Retinal pigment epithelial cell (primary cell): Measurements from ENCODE around the gene PPP2R5C.

Source experiments
- DNase-seq: peaks from one replicate; pipeline ENCODE4 v3.0.0-alpha.2; 2010; ENCODE audit warnings: low read depth
- H3K4me3 ChIP-seq: 2 replicates; pipeline ENCODE4 v1.5.1; 2011; ENCODE audit warnings: mild to moderate bottlenecking, low read length, control low read depth, moderate library complexity
- TF ChIP-seq, protein P1 (sequence below): conservative IDR thresholded peaks from 2 replicates; pipeline ENCODE4 v1.5.1; 2011; ENCODE audit warnings: low read depth, low read length, control low read depth, inconsistent platforms

PPP2R5C gene

DNA sequence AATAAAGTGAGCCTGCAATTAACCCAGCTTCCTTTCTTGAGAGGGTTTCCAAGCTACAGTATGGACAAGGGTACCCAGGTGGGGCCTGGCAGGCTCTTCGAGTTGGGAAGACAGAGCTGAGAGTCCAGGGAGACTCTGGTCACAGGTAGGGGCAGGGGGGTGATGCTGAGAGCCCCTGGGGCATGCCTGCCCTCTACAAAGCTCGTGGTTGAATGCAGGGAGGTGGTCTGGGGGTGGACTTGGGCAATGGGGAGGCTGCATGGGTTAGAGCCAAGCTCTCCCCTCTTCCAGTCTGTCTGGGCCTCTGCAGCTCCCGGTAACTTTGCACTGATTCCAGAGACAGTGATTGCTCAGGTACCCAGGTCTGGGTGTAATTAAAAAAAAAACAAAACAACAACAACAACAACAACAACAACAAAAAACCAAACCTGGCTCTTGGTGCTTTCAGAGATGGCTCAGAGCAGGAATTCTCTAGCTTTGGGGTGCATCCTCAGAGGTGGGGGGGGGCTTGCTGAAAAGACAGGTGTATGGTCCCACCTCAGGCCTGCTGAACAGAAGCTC is 30.8 kb upstream of the PPP2R5C start:
- TF ChIP-seq, protein P1, sequence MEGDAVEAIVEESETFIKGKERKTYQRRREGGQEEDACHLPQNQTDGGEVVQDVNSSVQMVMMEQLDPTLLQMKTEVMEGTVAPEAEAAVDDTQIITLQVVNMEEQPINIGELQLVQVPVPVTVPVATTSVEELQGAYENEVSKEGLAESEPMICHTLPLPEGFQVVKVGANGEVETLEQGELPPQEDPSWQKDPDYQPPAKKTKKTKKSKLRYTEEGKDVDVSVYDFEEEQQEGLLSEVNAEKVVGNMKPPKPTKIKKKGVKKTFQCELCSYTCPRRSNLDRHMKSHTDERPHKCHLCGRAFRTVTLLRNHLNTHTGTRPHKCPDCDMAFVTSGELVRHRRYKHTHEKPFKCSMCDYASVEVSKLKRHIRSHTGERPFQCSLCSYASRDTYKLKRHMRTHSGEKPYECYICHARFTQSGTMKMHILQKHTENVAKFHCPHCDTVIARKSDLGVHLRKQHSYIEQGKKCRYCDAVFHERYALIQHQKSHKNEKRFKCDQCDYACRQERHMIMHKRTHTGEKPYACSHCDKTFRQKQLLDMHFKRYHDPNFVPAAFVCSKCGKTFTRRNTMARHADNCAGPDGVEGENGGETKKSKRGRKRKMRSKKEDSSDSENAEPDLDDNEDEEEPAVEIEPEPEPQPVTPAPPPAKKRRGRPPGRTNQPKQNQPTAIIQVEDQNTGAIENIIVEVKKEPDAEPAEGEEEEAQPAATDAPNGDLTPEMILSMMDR = no peak
- DNase-seq = no peak
- H3K4me3 ChIP-seq = no peak overlapping the region

DNA sequence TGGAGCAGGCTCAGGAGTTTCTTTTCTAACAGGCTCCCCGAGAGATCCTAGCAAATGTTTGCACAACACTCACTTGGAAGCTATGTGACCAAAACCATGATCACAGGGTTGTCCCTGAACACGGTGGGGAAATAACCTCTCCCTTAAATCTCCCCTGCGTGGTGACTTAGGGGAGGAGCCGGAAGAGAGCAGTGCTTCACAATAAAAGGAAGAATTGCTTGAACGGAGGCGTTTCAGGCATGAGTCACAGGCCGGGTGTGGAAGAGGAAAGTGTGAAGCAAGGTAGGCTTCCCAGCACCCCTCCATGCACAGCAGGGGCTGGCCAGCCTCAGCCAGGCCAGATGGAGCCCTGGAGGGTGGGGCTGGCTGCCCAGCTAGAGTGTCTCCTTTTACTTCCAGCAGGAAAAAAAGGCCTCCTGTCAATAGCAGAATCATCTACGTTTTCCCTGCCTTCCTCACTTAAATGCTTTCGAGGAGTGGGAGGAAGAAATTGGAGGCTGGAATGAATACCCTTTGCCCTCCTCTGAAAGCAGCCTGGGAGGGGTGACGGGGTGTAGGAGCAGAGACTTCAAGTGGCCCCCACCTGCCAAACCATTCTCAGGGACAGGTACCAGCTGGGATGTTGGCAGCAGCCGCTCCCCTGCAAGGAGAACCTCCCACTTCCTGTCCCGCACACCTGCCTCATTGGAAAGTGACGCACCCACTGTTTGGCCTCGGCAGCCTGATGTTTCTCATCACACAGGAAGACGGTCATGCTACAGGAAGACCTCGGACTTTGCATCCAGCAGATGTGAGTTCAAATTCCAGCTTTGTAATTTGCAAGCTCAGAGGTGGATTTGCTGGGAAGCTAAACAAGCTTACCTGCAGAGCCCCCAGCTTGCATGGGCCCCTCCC is 30.1 kb upstream of the PPP2R5C start:
- TF ChIP-seq, protein P1 = no peak
- H3K4me3 ChIP-seq = no peak overlapping the region

DNA sequence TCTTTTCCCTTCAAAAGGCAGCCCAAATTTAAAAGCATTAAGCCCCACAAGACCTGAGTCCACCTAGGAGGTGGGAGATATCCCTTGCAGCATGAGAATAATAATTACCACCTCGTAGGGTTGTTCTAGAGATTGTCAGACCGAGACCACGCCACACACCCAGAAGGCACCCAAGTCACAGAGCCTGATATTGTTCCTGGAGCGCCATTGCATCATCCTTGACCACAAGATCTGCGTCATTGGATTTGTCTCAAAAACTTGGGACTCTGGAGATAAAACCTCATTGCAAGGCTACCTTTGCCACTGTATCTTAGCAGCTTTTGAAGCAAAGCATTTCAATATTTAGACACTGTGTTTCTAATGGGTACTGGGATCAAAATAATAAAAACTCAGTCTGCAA is 29.4 kb upstream of the PPP2R5C start:
- H3K4me3 ChIP-seq = no peak overlapping the region
- DNase-seq = no peak
- TF ChIP-seq, protein P1 = no peak

More for the DNA sequence above, 30.1 kb upstream of the PPP2R5C start:
- peak; percentile 69 for DNase-seq

DNA sequence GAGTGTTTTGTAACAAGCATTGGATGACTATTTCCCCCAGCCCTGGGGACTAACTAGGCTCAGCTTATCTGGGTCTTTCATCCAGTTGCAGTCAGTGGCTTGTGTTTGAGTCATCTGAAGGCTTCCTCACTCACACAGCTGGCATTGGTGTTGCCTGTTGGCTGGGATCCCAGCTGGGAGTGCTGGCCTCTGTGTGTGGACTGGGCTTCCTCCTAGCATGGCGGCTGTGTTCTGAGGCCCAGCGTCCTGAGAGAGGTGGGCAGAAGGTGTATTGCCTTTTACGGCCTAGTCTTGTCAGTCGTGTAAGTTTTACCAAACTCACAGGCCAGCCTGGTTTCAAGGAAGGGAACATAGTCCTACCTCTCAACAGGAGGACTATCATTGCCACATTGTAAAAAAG is 28.3 kb upstream of the PPP2R5C start:
- no peak for DNase-seq
- TF ChIP-seq, protein P1 = no peak
- H3K4me3 ChIP-seq = no peak overlapping the region

DNA sequence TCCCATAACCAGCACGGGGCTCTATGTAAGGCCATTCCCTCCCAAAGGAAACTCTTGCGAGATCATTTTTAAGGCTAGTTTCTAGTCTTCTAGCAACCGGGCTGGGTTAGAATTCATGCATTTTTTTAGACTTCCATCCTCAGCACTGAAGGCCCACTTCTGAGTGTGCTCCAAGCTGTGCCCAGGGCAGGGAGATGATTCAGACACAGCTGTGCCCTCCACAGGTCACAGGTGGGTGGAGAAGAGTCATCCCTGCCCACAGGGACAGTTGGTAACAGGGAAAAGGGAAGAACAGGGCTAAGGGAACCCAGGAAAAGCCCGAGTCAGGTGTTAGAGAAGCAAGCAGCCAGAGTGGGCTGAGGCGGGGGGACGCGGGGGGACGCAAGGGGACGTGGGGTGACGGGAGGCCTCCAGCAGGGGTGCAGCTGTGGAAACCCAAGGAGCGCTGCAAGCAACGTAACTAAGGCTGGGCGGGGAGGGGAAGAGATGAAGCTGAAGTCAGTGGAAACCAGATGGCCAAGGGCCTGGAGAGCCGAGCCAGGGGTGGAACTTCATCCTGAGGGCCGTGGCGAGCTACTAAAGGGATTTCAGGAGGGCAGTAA is 27.2 kb upstream of the PPP2R5C start:
- DNase-seq = no peak
- TF ChIP-seq, protein P1 = no peak
- no peak overlapping the region for H3K4me3 ChIP-seq

DNA sequence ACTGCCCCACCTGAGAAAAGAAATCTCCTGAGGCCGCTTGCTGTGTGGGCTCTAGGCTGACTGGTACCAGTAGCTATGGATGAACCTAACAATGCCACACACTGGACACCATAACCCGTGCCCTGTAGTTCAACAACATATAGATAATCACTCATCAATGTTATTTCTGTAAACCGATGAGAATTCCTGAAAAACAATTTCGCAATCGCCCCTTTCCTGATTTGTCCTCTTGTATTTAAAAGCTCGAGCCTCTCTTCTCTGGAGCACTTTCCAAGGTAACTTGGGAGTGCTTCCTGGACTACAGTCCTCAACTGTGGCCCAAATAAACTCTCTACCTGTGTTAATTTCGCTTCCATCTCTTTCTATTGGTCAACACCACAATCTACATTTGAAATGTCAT is 26.1 kb upstream of the PPP2R5C start:
- no peak overlapping the region for H3K4me3 ChIP-seq
- TF ChIP-seq, protein P1 = no peak
- no peak for DNase-seq
